Measurements from ENCODE around the gene KLRC4. TPM values are rescaled to one million over a fixed set of nuclear protein-coding genes. Genes with fewer than 3 reads are reported as not detected.
"Not testable (repeated sequence)": the region's sequence is repeated elsewhere in the genome, so short reads cannot be mapped to it uniquely, and the experiment has no call there.

Gene KLRC4
- total and polyA plus RNA-seq, 2 donors (not counting 1 experiment from before 2014, with no cell fraction given) = not detected

GRCh38 chr12:10448236-10448635, 38.7 kb upstream of the KLRC4 start:
- Histone ChIP-seq H3K36me3 (replicated peaks in 1 of 2; ENCODE audit: control extremely low read depth in 1 of 2, control insufficient read depth in 1 of 2, extremely low read depth in 1 of 2, insufficient read depth in 2 of 2, low read length in 1 of 2) (no peaks in the 10 kb centered on the region), H3K9me3 (ENCODE audit: control extremely low read depth in 1 of 3, control insufficient read depth in 2 of 3, insufficient read depth in 1 of 3, low read length in 2 of 3) (no peaks in the 10 kb centered on the region), H4K20me1 (ENCODE audit: control insufficient read depth, insufficient read depth, low read length, poor library complexity, severe bottlenecking) (no peaks in the 10 kb centered on the region), H3K4me3 (ENCODE audit: control extremely low read depth in 1 of 5, extremely low read depth in 1 of 5, insufficient read depth in 1 of 5, low read depth in 2 of 5, low read length in 4 of 5) (no peak overlapping the region), H3K4me1 (ENCODE audit: control insufficient read depth in 2 of 2, insufficient read depth in 2 of 2, low read length in 2 of 2) (no peaks in the 10 kb centered on the region), H3K27me3 (replicated peaks in 1 of 4; ENCODE audit: control extremely low read depth in 1 of 4, control insufficient read depth in 3 of 4, insufficient read depth in 4 of 4, low read length in 3 of 4) (no peaks in the 10 kb centered on the region), H2AFZ (ENCODE audit: insufficient read depth, low read depth, low read length, poor library complexity, severe bottlenecking) (no peak overlapping the region), H3K27ac (ENCODE audit: low read length in 2 of 2) (no peak overlapping the region), H3K4me2 (replicated peaks; ENCODE audit: low read depth, low read length, poor library complexity, severe bottlenecking) (no peak overlapping the region), H3K79me2 (ENCODE audit: control insufficient read depth, insufficient read depth, low read length) (no peaks in the 10 kb centered on the region), H3K9ac (ENCODE audit: low read length) (no peak overlapping the region)
- no peak overlapping the region for H3K4me3 Mint-ChIP-seq
- intact Hi-C loops (cut with micrococcal nuclease) = no loop called here
- TF ChIP-seq CTCF (IDR thresholded peaks at IDR 0.05) (no peak), EZH2 (IDR thresholded peaks at IDR 0.05; ENCODE audit: borderline replicate concordance, insufficient read depth, low read depth, low read length, poor library complexity, severe bottlenecking) (no peak)
- no peaks in the 10 kb centered on the region for H3K9me3 Mint-ChIP-seq (ENCODE audit: insufficient read depth)
- no peak overlapping the region for H3K27ac Mint-ChIP-seq
- H3K27me3 Mint-ChIP-seq = peaks cover 19% of the 10 kb centered on the region
- no peak for DNase-seq
- POLR2A ChIA-PET = no interaction called here
- no peaks in the 10 kb centered on the region for H3K4me1 Mint-ChIP-seq
- whole genome bisulfite sequencing (ENCODE audit: insufficient coverage) = no CpG with 5 or more reads among the region's 4 CpGs
- CTCF ChIA-PET = no interaction called here
- ATAC-seq (ENCODE audit: low read depth) = no peak

DNA sequence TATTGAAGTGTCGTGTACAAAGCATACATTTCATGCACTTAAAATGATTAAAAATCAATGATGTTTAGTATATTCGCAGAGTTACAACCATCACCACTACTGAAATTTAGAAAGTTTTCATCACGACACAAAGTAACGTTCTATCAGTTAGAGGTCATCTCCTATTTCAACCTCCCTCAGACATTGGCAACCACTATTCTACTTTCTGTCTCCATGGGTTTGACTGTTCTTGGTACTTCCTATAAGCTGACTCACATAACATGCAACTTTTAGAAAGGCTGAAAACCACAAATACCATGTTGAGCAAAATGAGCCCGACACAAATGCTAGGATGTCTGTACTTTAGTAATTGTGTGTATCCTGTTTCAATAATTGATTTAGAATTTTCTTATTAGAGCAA, 36.5 kb upstream of the KLRC4 start:
- H3K79me2 ChIP-seq (ENCODE audit: control insufficient read depth, insufficient read depth, low read length); H3K27ac Mint-ChIP-seq; H3K27me3 ChIP-seq (replicated peaks in 1 of 4; ENCODE audit: control extremely low read depth in 1 of 4, control insufficient read depth in 3 of 4, insufficient read depth in 4 of 4, low read length in 3 of 4); H3K4me1 Mint-ChIP-seq; H3K36me3 ChIP-seq (replicated peaks in 1 of 2; ENCODE audit: control extremely low read depth in 1 of 2, control insufficient read depth in 1 of 2, extremely low read depth in 1 of 2, insufficient read depth in 2 of 2, low read length in 1 of 2); H3K4me1 ChIP-seq (ENCODE audit: control insufficient read depth in 2 of 2, insufficient read depth in 2 of 2, low read length in 2 of 2); H3K9ac ChIP-seq (ENCODE audit: low read length); CTCF ChIA-PET; H3K9me3 ChIP-seq (ENCODE audit: control extremely low read depth in 1 of 3, control insufficient read depth in 2 of 3, insufficient read depth in 1 of 3, low read length in 2 of 3); DNase-seq; H3K4me3 ChIP-seq (ENCODE audit: control extremely low read depth in 1 of 5, extremely low read depth in 1 of 5, insufficient read depth in 1 of 5, low read depth in 2 of 5, low read length in 4 of 5); H3K27ac ChIP-seq (ENCODE audit: low read length in 2 of 2); H3K4me2 ChIP-seq (replicated peaks; ENCODE audit: low read depth, low read length, poor library complexity, severe bottlenecking); ATAC-seq (ENCODE audit: low read depth); intact Hi-C loops (cut with micrococcal nuclease); H3K4me3 Mint-ChIP-seq; H3K9me3 Mint-ChIP-seq (ENCODE audit: insufficient read depth); POLR2A ChIA-PET; H2AFZ ChIP-seq (ENCODE audit: insufficient read depth, low read depth, low read length, poor library complexity, severe bottlenecking); H4K20me1 ChIP-seq (ENCODE audit: control insufficient read depth, insufficient read depth, low read length, poor library complexity, severe bottlenecking): not testable (repeated sequence)
- WGBS (ENCODE audit: insufficient coverage) = no CpG with 5 or more reads among the region's 5 CpGs
- H3K27me3 Mint-ChIP-seq = peaks cover 18% of the 10 kb centered on the region

DNA sequence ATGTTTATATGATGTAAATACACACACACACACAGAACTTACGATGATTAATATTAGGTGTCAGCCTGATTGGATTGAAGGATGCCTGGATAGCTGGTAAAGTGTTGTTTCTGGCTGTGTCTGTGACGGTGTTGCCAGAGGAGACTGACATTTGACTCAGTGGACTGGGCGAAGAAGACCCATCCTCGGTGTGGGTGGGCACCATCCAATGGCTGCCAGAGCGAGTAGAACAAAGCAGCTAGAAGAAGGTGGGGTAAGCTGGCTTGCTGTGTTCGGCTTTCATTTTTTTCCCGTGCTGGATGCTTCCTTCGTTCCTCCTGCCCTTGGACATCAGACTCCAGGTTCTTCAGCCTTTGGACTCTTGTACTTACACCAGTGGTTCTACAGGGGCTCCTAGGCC, 31.6 kb upstream of the KLRC4 start:
- intact Hi-C loops (cut with micrococcal nuclease); H3K36me3 ChIP-seq (replicated peaks in 1 of 2; ENCODE audit: control extremely low read depth in 1 of 2, control insufficient read depth in 1 of 2, extremely low read depth in 1 of 2, insufficient read depth in 2 of 2, low read length in 1 of 2); H3K4me3 ChIP-seq (ENCODE audit: control extremely low read depth in 1 of 5, extremely low read depth in 1 of 5, insufficient read depth in 1 of 5, low read depth in 2 of 5, low read length in 4 of 5); H3K27me3 ChIP-seq (replicated peaks in 1 of 4; ENCODE audit: control extremely low read depth in 1 of 4, control insufficient read depth in 3 of 4, insufficient read depth in 4 of 4, low read length in 3 of 4); H3K9me3 ChIP-seq (ENCODE audit: control extremely low read depth in 1 of 3, control insufficient read depth in 2 of 3, insufficient read depth in 1 of 3, low read length in 2 of 3); H3K79me2 ChIP-seq (ENCODE audit: control insufficient read depth, insufficient read depth, low read length); H3K27ac ChIP-seq (ENCODE audit: low read length in 2 of 2); H4K20me1 ChIP-seq (ENCODE audit: control insufficient read depth, insufficient read depth, low read length, poor library complexity, severe bottlenecking); CTCF ChIA-PET; H3K9me3 Mint-ChIP-seq (ENCODE audit: insufficient read depth); ATAC-seq (ENCODE audit: low read depth); H3K27ac Mint-ChIP-seq; H3K4me2 ChIP-seq (replicated peaks; ENCODE audit: low read depth, low read length, poor library complexity, severe bottlenecking); H3K4me1 Mint-ChIP-seq; H2AFZ ChIP-seq (ENCODE audit: insufficient read depth, low read depth, low read length, poor library complexity, severe bottlenecking); DNase-seq; H3K4me1 ChIP-seq (ENCODE audit: control insufficient read depth in 2 of 2, insufficient read depth in 2 of 2, low read length in 2 of 2); POLR2A ChIA-PET; H3K9ac ChIP-seq (ENCODE audit: low read length); H3K27me3 Mint-ChIP-seq; H3K4me3 Mint-ChIP-seq: not testable (repeated sequence)
- WGBS (ENCODE audit: insufficient coverage) = 94% methylated on average over 4 of the region's 8 CpGs

All from B cell (primary cell).